NCI-H748 treated with DMSO at 0.1 percent for 48 hours (cell line): ENCODE measurements around the gene HERPUD1.
"Not testable (repeated sequence)": the region's sequence is repeated elsewhere in the genome, so short reads cannot be mapped to it uniquely, and the experiment has no call there.

Source experiments
- DNase-seq: peaks from one replicate; lab custom pipeline; 2025; lab: John Stamatoyannopoulos, UW

HERPUD1 gene

DNA sequence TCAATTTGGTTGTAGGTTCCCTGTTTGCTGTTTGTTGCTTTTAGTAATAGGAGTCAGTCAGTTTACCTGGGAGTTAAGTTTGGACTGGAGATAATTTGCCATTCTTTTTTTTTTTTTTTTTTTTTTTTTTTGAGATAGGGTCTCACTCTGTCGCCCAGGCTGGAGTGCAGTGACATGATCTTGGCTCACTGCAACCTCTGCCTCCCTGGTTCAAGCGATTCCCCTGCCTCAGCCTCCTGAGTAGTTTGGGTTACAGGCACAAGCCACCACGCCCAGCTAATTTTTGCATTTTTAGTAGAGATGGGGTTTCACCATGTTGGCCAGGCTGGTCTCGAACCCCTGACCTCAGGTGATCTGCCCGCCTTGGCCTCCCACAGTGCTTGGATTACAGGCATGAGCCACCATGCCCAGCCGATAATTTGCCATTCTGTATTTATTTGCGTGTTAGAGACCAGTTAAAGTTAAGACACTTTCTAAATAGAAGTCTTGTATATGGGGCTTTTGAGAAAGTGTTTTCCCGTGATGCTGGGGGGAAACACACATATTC, 2.7 kb downstream of the HERPUD1 start:
- DNase-seq: not testable (repeated sequence)

DNA sequence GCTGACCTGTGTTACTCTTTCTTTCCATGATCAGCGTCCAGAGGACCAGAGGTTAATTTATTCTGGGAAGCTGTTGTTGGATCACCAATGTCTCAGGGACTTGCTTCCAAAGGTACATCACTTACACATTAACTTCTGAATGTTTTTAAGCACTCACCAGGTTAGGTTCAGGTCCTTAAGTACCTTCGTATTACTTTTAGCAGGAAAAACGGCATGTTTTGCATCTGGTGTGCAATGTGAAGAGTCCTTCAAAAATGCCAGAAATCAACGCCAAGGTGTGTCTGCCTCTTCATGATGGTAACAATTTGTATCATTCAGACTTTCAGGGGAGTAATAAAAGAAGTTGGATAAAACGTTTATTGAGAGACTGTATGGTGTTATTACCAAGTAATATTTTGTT, 3.3 kb downstream of the HERPUD1 start:
- DNase-seq: no peak

DNA sequence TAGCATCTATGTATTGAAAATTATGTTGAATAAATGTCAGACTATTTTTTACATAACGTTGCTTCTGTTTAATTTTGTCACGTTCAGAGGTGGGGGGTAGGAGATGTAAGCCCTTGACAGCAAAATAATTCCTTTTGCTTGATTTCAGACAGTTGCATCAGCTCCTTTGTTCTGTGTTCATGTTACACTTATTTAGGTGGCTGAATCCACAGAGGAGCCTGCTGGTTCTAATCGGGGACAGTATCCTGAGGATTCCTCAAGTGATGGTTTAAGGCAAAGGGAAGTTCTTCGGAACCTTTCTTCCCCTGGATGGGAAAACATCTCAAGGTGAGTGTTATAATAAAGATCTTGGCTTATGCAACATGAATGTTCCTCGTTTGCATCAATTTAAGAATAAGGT, 4.5 kb downstream of the HERPUD1 start:
- no peak for DNase-seq

DNA sequence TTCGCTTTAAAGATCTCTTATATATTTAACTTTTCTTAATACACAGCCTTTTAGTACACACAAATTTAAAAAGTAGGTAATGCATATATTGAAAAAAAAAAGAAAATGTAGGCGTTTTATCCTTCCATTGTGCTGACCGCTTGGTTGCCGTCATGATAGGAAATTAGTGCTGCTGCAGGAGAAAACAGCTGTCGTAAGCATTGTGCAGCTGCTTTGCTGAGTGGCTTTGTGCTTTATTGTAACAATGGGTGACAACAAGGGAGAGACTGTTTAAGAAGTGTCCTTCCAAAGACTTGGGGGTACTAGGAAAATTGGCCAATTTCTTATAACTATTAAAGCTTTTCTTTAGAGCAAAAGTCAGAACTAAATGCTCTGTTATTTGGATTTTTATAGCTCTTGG, 5.0 kb downstream of the HERPUD1 start:
- DNase-seq: no peak

DNA sequence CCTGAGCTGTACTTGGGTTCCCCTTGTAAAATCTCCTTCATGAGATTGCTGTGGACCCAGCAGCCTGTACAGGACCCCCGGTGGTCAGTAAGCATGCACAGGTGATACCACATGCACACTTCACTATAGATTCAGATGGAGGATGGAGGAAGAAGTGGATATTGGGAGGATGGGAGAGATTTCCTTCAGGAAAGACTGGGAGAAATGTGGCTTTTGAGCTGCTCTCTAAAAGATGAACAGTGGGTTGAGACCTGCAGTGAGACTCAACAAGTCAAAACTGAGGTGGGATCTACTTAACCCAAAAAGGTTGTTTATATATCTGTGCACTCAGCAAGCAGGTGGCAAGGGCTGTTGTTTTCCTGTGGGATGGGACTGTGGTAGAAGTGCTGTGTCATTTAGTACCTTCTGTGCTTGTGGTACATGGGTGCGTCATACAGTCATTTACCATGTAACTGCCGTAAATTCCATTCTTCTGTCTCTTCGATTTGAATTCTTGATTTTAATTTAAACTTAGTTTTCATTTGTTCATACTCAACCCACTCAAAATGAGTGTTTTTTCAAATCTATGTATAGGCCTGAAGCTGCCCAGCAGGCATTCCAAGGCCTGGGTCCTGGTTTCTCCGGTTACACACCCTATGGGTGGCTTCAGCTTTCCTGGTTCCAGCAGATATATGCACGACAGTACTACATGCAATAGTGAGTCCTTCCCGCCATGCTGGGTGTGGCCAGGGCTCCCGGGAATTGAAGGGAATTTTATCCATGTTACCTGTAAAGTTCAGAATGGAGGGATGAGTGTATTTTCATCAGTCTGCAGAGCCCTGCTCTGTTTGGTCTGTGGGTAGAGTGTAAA, 6.9 kb downstream of the HERPUD1 start:
- no peak for DNase-seq

DNA sequence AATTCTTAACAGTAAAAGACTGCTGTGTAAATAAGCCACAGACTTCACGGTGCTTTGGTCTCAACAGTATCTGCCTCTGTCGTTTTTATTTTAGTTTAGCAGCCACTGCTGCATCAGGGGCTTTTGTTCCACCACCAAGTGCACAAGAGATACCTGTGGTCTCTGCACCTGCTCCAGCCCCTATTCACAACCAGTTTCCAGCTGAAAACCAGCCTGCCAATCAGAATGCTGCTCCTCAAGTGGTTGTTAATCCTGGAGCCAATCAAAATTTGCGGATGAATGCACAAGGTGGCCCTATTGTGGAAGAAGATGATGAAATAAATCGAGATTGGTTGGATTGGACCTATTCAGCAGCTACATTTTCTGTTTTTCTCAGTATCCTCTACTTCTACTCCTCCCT, 7.9 kb downstream of the HERPUD1 start:
- no peak for DNase-seq

DNA sequence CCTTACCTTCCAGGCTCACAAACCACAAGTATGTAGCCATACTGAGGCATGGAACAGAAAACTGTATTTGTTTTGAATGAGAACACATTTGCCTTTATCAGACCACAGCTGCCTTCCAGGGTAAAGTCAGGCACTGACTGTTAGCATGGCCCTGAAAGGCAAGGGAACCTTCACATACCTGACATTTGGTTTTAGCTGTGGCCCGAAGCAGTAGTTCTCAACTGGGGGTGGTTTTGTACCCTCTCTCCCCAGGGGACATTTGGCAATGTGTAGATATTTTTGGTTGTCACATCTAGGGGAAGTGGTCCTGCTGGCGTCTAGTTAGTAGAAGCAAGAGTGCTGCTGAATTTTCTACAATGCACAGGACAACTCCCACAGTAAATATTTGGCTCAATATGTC, 9.2 kb downstream of the HERPUD1 start:
- no peak for DNase-seq

DNA sequence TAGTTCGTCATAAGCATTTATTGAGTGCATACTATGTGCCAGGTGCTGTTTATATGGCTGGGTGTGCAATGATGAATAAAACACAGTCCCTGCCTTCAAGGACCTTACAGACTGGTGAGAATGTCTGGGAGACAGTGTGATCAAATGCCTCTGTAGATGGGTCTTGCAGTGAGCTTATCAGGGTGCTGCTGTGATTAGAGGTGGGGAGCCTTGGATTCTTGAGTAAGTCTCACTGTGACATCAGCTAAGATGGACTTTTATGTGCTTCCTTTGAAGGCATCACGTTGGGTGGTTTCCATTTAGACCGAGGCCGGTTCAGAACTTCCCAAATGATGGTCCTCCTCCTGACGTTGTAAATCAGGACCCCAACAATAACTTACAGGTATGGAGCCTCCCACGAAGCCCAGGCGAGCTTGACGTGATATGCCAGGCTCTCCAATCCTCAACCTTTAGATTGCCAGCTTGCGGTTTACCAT, 10.0 kb downstream of the HERPUD1 start:
- no peak for DNase-seq

DNA sequence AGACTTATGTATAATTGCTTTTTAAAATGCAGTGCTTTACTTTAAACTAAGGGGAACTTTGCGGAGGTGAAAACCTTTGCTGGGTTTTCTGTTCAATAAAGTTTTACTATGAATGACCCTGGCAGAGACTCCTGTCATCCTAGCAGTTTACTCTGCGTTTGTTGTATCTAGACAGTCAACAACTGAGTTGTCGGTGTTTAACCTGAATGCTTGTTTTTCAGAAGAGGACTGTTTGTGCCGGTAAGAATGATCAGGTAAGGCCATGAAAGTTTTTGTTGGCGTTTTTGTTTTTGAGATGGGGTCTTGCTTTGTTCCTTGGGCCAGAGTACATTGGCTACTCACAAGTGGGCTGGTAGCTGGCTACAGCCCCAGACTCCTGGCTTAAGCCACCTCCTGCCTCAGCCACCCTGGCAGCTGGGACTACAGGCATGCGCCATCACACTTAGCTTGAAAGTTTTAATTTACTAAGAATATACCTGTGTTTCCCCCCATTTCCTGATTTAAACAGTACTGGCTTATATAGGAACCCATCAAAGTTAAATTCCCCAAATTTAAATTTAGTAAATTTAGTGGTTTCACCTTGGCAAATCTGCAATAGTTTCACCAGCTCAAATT, 11.9 kb downstream of the HERPUD1 start:
- DNase-seq: no peak

DNA sequence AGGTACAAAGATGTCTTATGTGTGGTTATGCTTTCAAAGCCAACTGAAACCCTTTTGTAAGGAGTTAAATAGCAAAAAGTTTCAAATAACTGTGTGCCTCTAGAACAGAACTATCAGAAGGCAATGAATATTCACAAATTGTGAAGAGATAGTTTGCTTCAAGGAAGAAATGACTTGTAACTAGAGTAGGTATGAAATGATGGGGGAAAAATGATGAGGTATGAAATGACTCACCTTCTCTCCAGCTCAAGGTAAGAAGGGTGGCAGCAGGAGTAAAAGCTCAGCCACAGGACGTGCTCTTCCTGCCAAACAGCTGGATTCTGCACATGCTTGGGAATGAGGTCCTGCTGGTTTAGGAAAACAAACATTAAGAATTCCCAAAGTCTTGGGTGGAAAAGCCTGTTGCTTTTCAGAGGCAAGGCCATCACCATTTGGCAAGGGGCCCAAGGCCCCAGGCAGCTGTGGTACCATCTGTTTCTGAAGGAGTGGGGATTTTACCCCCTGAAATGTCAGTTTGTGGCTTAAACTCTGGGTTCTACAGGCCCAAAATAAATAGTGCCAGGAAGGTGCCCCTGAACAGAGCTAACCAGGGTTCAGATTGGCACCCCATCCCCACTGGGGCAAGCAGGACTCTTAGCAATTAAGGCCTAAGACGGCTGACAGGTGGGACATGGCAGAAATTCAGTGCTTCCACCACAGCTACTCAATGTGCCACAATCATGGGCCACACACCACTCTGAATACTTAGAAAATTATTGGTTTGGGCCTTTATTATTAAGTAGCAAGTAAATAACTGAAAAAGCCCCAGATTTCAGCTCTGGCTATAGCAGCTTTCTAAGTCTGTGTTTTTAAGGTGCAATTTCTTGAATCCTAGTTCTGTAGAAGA, 13.3 kb downstream of the HERPUD1 start:
- no peak for DNase-seq

DNA sequence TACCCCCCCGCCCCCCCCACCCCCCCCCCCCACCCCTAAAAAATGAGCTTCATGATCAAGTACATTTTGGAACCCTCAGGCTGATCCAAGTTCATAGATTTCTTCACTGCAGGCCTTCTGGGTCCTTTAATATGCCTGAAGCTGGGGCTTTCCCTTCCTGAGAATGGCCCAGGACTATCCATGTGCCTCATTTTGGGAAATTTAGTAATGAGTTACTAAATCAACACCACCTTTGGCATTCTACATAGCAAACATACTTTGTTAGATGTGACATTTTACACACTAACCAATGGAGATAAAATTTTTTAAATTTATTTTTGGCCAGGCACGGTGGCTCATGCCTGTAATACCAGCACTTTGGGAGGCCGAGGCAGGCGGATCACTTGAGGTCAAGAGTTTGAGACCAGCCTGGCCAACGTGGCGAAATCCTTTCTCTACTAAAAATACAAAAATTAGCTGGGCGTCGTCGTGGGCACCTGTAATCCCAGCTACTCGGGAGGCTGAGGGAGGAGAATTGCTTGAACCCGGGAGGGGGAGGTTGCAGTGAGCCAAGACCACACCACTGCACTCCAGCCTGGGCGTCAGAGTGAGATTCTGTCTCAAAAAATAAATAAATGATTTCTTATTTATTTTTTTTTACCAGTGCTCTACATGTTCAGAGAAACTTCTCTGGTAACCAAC, 14.0 kb downstream of the HERPUD1 start:
- no peak for DNase-seq

DNA sequence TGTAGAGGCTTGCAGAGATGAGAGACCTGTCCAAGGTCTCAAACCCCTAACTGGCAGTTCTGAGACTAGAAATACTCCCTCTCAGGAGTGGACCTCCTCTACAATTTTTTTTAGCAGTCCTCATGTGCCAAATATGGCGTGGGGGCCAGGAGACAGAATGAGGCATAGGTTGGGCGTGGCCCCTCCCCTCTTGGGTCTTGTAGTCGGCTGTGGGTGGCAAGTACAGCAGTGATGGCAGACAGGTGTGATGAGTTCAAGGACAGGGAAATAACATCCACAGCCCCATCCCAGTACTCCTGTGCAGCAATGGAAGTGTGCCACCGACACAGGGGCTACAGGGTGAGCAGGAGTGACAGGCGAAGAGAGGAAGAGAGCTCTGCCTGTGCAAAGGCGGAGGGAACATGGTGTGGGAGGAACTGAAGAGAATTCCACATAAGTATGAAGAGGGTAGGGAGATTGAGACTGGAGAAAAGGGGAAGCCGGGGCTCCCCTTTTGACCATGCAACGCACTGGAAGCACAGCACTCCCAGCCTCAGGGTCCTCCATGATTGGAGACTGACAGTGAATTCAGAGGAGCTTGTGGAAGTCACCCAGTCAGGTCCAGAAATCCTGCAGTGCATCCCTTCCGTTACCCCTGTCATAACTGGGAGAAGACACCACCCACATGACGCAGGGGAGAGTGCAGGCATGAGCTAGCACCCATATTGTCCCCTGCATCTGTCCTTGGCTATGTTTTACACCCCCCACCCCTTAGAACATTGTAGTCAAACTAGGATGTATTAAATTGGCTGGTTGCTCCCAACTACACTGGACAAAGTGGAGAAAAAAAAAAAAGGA, 15.0 kb downstream of the HERPUD1 start:
- DNase-seq: no peak

DNA sequence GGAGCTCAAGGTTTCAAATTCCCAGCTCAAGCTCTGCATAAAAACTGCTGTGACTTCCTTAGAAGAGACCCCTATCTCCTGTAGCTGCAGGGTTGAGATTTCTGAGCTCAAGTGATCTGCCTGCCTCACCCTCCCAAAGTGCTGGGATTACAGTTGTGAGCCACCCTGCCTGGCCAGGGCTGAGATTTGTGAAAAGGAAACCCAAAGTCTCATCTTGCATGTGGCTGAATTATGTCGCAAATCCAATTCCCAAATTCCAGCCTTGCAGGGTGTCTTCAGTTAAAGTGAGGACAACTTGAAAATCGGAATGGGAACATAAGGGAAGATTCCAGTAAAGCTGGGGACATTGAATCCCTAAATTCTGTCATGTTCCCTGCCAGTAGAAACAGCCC, 15.7 kb downstream of the HERPUD1 start:
- no peak for DNase-seq

DNA sequence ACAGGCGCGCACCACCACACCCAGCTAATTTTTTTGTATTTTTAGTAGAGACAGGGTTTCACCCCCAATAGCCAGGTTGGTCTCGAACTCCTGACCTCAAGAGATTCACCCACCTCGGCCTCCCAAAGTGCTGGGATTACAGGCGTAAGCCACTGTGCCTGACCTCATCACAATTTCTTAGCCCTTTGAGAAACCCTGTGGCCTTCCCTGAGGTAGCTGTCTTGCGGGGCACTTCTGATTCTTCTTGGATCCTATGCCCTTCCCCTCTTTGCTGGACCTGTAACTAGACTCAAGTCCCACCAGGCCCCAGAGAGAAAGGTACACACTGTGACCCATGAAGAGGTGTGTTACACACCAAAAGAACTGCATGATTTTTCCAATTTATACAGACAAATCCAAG, 16.3 kb downstream of the HERPUD1 start:
- DNase-seq: no peak

DNA sequence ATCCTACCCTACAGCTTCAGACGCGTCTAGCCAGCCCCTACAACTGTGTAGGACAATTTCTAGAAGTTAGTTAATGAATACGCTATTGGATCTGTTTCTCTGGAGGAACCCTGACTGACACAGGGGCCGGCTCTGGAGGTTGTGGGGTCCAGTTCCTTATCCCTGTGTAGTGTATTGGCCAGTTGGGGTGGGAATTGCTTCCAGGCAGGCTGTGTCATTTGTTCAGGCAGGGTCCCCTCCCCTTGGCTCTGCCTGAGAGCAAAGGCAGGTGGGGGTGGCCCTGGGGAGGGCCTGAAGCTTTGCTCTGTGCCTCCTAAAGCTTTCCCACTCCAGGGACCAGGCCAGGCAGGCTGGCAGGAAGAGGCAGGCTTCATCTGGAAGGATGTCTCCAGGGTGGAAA, 18.1 kb downstream of the HERPUD1 start:
- no peak for DNase-seq

DNA sequence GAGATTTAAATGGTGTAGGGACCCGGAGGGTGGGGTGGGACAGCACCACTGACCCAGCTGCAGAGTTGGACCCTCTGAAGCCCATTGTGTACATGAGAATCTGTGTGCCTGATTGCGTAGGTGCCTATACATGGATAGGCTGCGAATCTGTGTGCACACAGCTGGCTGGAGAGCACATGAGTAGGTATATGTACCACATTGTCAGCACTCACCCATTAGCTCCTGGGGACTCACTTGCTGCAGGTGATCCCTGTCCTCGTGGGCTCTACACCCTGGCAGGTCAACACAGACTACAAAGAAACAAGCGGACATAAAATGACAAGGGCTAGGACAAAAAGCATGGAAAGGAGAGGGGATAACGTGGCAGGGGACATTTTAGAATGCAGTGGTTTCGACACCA, 18.5 kb downstream of the HERPUD1 start:
- DNase-seq: no peak

DNA sequence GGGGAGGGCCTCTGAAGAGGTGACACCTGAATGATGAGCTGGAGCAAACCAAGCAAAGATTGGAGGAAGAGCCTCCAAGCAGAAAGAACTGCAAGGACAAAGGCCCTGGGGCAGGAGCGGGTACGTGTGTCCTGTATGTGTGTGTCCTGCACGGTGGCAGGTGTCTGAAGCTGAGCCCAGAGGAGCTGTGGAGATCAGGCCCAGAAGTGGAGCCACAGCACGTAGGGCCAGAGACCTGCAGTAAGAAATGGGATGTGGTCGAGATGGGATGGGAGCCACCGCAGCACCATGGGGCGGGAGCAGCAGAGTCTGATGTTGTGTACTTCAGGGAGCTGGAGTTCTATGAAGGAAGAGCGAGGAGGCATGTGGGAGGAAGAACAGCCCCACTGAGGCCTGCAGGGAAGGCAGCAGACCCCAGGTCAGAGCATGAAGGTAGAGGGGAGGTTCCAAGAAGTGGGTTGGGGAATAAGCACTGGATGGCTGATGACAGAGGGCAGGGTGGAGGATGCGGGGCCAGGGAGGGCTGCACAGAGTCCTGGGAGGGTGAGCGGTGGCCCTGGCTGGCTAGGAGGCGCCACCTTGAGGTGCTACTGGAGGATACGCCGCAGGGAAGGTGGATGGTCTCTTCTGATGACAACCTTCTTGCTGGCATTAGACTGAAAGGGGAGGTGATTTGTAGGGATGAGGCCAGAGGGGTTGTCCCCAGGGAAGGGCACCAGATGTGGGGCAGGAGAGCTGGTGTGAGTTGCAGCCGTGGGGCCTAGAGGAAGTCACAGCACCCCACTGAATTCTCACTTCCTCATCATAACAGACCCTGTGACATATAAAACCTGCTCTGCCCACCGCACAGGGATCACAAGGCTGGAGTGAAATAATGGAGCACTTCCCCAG, 19.2 kb downstream of the HERPUD1 start:
- DNase-seq: no peak

DNA sequence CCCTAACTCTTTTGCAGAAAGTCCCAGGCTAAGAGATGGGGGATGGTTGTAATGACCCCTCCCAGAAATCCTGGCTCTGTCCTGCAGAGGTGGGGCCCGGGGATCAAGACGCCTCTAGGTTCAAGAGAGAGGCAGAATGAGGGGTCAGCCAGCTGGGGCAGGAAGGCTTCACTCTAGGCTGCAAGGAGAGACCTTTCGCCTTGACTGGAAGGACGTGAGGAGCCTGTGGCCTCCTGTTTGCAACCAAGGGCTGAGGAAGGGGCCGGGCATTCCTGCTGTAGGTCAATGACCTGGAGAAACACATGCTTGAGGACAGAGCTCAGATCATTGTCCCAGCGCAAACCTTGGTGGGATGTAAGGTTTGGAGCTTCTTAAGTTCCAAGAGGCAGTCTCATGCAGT, 21.1 kb downstream of the HERPUD1 start:
- DNase-seq: no peak

DNA sequence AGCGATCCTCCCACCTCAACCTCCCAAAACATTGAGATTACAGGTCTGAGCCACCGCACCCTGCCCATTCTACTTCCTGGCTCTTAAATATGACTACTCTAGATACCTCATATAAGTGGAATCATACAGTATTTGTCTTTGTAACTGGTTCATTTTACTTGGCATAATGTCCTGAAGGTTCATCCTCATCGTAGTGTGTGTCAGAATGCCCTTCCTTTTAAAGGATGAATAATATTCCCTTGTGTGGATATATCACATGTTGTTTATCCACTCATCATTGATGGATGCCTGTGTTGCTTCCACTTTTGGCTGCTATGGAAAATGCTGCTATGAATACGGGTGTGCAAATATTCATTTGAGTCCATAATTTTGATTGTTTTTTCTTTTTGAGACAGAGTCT, 24.1 kb downstream of the HERPUD1 start:
- no peak for DNase-seq

DNA sequence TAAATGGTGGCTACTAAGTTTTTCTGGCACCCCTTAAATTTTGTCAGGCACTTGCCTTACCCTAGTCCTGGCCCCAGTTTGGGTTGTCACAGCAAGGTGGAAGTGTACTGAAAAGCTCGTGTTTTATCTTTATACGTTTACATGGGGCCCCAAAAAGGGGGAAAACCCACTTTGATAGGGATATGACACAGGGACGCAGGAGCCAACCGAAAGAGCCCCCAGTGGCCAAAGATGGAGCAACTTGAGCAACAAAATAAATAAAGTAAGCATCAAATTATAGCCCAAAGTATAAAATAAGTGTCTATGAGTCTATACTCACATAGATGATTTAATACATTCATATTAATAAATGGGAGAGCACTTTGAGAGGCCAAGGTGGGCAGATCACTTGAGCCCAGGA, 24.8 kb downstream of the HERPUD1 start:
- no peak for DNase-seq
